ENCODE measurements around the gene ARHGAP25. TPM values are rescaled to one million over a fixed set of nuclear protein-coding genes. Genes with fewer than 3 reads are reported as not detected.

The ARHGAP25 gene
- total and polyA plus RNA-seq, 2 donors from 2014 or later = 6.3 to 20.4 TPM

DNA sequence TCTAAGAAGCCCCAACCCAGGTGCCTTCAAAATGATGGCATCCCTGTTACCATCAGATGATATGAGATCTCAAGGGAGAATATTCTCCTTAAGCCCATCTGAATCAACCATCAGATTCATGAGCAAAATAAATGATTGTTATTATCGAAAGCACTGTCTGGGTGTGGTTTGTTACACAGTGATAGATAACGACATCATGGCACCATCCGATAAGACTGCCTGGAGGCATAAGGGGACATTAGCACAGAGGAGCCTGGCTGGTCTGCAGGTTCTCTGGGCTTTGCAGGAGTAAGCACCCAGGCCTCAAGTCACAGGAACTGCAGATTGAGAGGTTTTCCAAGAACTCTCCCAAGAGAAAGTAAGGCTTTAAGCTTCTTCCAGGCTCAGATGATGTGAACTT, 120.9 kb downstream of the ARHGAP25 start:
- H3K4me3 ChIP-seq (ENCODE audit: low read length in 3 of 3) = no peak overlapping the region
- no peaks in the 10 kb centered on the region for H3K9me3 ChIP-seq (ENCODE audit: control insufficient read depth in 2 of 3, insufficient read depth in 1 of 3, low read length in 3 of 3)
- intact Hi-C loops (cut with DNase I) = no loop called here
- no peak overlapping the region for H3K9ac ChIP-seq (ENCODE audit: low read length in 3 of 3)
- H3K4me1 ChIP-seq (ENCODE audit: control insufficient read depth in 2 of 3, insufficient read depth in 2 of 3, low read depth in 1 of 3, low read length in 3 of 3) = no peaks in the 10 kb centered on the region
- H3K27me3 ChIP-seq (ENCODE audit: control insufficient read depth, insufficient read depth, low read length) = no peaks in the 10 kb centered on the region
- FAIRE-seq (no peak), DNase-seq (no peak)
- no peak overlapping the region for H3K27ac ChIP-seq (ENCODE audit: low read depth in 2 of 2, low read length in 2 of 2)
- TF ChIP-seq, protein P1, sequence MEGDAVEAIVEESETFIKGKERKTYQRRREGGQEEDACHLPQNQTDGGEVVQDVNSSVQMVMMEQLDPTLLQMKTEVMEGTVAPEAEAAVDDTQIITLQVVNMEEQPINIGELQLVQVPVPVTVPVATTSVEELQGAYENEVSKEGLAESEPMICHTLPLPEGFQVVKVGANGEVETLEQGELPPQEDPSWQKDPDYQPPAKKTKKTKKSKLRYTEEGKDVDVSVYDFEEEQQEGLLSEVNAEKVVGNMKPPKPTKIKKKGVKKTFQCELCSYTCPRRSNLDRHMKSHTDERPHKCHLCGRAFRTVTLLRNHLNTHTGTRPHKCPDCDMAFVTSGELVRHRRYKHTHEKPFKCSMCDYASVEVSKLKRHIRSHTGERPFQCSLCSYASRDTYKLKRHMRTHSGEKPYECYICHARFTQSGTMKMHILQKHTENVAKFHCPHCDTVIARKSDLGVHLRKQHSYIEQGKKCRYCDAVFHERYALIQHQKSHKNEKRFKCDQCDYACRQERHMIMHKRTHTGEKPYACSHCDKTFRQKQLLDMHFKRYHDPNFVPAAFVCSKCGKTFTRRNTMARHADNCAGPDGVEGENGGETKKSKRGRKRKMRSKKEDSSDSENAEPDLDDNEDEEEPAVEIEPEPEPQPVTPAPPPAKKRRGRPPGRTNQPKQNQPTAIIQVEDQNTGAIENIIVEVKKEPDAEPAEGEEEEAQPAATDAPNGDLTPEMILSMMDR (IDR thresholded peaks at IDR 0.05; ENCODE audit: borderline replicate concordance, extremely low read depth, insufficient read depth) = no peak
- H3K36me3 ChIP-seq (ENCODE audit: control insufficient read depth in 2 of 3, insufficient read depth in 3 of 3, low read length in 3 of 3) = no peaks in the 10 kb centered on the region

DNA sequence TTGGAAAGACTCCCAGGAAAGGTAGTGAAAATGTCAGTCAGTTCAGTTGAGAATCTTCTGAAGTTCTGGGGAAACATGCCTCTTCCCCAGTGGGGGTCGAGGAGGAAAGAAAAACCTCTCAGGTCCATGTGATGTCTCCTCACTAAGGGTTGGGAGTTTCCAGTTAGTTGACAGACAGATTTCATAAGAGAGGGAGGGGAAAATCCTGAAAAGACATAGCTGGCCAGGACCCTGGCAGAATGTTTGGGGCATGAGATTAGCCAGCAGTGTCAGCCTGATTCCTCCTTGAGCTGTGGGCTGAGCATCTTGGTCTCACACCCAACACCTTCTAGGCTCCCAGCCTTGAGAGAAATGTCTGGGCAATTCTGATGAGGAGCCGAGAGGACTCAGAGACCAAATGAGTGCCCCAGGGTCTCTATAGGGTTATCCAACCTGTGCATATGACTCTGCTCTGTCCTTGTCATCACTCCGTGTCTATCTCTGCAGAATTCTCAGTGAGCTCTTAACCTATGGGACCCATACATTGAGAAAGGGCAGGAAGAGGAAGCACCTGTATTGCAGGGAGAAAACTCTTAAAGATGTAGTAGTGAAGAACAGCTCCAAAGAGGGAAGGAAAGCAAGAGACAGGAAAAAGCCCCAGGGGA, 122.7 kb downstream of the ARHGAP25 start:
- Histone ChIP-seq H3K27me3 (ENCODE audit: control insufficient read depth, insufficient read depth, low read length) (no peaks in the 10 kb centered on the region), H3K4me1 (ENCODE audit: control insufficient read depth in 2 of 3, insufficient read depth in 2 of 3, low read depth in 1 of 3, low read length in 3 of 3) (no peaks in the 10 kb centered on the region), H3K4me3 (ENCODE audit: low read length in 3 of 3) (no peak overlapping the region), H3K36me3 (ENCODE audit: control insufficient read depth in 2 of 3, insufficient read depth in 3 of 3, low read length in 3 of 3) (no peaks in the 10 kb centered on the region), H3K9me3 (ENCODE audit: control insufficient read depth in 2 of 3, insufficient read depth in 1 of 3, low read length in 3 of 3) (no peaks in the 10 kb centered on the region), H3K27ac (ENCODE audit: low read depth in 2 of 2, low read length in 2 of 2) (no peak overlapping the region), H3K9ac (ENCODE audit: low read length in 3 of 3) (no peak overlapping the region)
- TF ChIP-seq, protein P1 (IDR thresholded peaks at IDR 0.05; ENCODE audit: borderline replicate concordance, extremely low read depth, insufficient read depth) = no peak
- DNase-seq (no peak), FAIRE-seq (no peak)
- intact Hi-C loops (cut with DNase I) = no loop called here

DNA sequence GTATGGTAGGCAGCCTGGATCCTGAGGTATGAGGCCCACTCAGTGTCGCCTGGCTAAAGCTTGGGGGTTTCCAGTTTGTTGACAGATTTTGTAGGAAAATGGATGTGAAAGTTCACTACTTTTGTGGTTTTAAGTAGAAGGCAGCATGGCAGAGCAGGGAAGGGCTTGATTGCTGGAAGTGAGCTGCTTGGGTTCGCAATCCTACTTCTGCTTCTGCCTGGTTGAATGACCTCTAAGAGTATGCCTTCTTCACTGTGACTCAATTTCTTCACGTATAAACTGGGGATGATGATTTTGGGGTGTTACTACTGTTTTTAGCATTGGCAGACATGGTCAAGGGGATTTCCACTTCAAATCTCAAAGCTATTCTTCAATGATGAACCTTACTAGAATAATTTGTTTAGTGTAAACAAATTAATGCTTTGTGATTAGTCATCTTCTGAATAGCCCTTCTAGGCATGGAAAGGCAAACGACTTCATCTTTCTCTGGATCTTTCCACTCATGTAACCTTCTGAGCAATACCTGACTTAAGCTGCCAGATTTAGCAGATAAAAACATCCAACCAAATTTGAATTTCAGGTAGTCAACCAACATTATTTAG, 123.3 kb downstream of the ARHGAP25 start:
- DNase-seq = no peak
- Histone ChIP-seq H3K36me3 (ENCODE audit: control insufficient read depth in 2 of 3, insufficient read depth in 3 of 3, low read length in 3 of 3) (no peaks in the 10 kb centered on the region), H3K27me3 (ENCODE audit: control insufficient read depth, insufficient read depth, low read length) (no peaks in the 10 kb centered on the region), H3K4me3 (ENCODE audit: low read length in 3 of 3) (no peak overlapping the region), H3K4me1 (ENCODE audit: control insufficient read depth in 2 of 3, insufficient read depth in 2 of 3, low read depth in 1 of 3, low read length in 3 of 3) (no peaks in the 10 kb centered on the region), H3K27ac (ENCODE audit: low read depth in 2 of 2, low read length in 2 of 2) (no peak overlapping the region), H3K9ac (ENCODE audit: low read length in 3 of 3) (no peak overlapping the region), H3K9me3 (ENCODE audit: control insufficient read depth in 2 of 3, insufficient read depth in 1 of 3, low read length in 3 of 3) (no peaks in the 10 kb centered on the region)
- TF ChIP-seq, protein P1 (IDR thresholded peaks at IDR 0.05; ENCODE audit: borderline replicate concordance, extremely low read depth, insufficient read depth) = no peak
- FAIRE-seq = no peak
- intact Hi-C loops (cut with DNase I) = no loop called here
